Bronchial smooth muscle cell (primary cell): ENCODE results near the gene GABRB3. TPM values are rescaled to one million over a fixed set of nuclear protein-coding genes. Genes with fewer than 3 reads are reported as not detected.

Experiments used
- total RNA-seq: library from RNA; depleted of rRNA; stranded (reverse); fragments of >200 nt; gene quantifications from 2 replicates; pipeline ENCODE4 v1.2.1, GENCODE V29; 2014

The GABRB3 gene
- total RNA-seq = 0.16 and 0.26 TPM in 2 replicates

GRCh38 chr15:26772154-26773066 is at the start of gene GABRB3:
Gene GABRB3, minus strand, starts transcription at chr15:26773066.

Other genes starting within 250 kb of the GABRB3 start
- gene GABRA5, start 94.0 kb upstream of the GABRB3 start, total RNA-seq = not detected in 2 replicates
- not detected in 2 replicates for gene GABRG3, start 198.1 kb upstream of the GABRB3 start, total RNA-seq